ENCODE data around the gene MAGEB2.

DNA sequence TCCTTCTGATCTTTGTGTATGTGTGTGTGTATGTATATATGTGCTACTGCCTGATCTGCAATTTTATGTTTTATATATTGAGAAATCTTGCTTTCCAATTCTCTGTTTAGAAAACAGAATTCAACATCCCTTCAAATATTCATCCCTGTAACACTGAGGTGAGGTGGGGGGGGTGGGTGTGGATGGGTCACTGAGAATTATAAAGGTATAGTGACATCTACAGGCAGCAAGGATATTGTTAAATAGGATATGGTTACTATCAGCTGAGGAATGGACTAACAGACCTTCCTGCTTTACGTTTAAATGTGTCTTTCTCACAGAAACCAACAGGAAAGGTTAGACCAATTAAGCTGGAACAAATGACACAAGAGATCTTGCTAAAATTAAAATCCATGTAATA, 19.0 kb upstream of the MAGEB2 start:
- TF ChIP-seq, protein P1, sequence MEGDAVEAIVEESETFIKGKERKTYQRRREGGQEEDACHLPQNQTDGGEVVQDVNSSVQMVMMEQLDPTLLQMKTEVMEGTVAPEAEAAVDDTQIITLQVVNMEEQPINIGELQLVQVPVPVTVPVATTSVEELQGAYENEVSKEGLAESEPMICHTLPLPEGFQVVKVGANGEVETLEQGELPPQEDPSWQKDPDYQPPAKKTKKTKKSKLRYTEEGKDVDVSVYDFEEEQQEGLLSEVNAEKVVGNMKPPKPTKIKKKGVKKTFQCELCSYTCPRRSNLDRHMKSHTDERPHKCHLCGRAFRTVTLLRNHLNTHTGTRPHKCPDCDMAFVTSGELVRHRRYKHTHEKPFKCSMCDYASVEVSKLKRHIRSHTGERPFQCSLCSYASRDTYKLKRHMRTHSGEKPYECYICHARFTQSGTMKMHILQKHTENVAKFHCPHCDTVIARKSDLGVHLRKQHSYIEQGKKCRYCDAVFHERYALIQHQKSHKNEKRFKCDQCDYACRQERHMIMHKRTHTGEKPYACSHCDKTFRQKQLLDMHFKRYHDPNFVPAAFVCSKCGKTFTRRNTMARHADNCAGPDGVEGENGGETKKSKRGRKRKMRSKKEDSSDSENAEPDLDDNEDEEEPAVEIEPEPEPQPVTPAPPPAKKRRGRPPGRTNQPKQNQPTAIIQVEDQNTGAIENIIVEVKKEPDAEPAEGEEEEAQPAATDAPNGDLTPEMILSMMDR (IDR thresholded peaks at IDR 0.05), result no peak
- no peak for TF ChIP-seq POLR2A (IDR thresholded peaks at IDR 0.05)

Measured in uterus (tissue), 2 donors.